Measurements from ENCODE around the gene TMEM238L.

The TMEM238L gene

DNA sequence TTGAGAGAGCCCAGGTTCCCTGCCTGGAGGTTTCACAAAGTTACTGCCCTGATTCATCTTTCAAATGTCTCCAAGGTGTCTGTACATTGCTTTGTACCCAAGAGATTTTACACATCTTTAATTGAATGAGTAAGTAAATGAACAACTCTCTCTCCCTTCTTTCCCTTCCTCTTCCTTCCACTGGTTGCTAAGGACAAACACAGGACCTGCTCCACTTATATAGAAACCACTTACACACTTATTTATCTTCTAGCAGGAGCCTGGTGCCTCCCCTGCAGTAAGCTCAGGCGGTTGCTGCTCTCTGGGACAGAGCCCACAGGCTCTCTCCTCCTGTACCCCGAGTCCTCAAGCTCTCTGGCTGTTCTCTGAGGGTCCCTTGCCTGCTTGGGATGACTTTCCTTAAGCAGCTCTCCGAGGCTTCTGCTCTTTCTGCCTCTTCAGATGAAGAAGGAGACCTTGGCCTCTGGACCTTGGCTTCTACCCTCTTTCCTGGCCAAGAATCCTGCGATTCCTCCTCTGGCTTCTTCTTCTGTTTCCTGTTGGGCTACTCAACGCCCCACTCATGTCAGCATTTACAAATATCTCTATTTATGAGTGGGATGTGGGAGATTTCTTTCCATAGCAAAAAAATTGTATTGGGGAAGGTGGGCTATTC, 24.1 kb upstream of the TMEM238L start:
- H3K4me1 ChIP-seq (ENCODE audit: insufficient read depth, low read length): peaks cover 15% of the 10 kb centered on the region; the same call in 1 of the 2 replicates
- H3K27ac ChIP-seq (ENCODE audit: low read depth, low read length): no peak overlapping the region
- H3K9ac ChIP-seq (ENCODE audit: low read depth, low read length): no peak overlapping the region
- no peaks in the 10 kb centered on the region for H3K9me3 ChIP-seq (ENCODE audit: insufficient read depth, low read depth, low read length)
- no peak overlapping the region for H3K4me3 ChIP-seq (ENCODE audit: low read length)
- no peaks in the 10 kb centered on the region for H3K27me3 ChIP-seq (ENCODE audit: insufficient read depth, low read length)
- no peaks in the 10 kb centered on the region for H3K36me3 ChIP-seq (ENCODE audit: insufficient read depth, low read length)
- 90% methylated on average over 4 of the region's 5 CpGs for WGBS

DNA sequence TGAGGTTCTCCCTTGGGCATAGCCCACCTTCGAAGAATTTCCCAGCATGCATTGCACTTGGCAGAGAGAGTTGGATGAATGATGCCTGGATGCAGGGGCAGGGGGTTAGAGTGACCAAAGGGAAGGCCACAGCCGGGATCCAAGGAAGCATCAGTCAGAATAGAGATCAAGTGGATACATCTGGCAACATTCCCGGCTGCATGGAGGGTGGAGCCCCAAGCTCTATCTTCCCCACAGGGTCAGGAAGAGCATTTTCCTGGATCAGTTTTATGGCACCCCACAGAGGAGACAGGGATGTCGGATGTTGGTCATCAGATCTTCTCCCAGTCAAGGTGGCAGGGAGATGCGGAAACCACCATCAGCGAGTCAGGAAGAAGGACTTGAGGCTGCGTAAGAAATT, 21.0 kb upstream of the TMEM238L start:
- Histone ChIP-seq H3K27me3 (ENCODE audit: insufficient read depth, low read length) (no peaks in the 10 kb centered on the region), H3K9me3 (ENCODE audit: insufficient read depth, low read depth, low read length) (no peaks in the 10 kb centered on the region), H3K4me3 (ENCODE audit: low read length) (no peak overlapping the region), H3K9ac (ENCODE audit: low read depth, low read length) (no peak overlapping the region), H3K27ac (ENCODE audit: low read depth, low read length) (no peak overlapping the region), H3K36me3 (ENCODE audit: insufficient read depth, low read length) (no peaks in the 10 kb centered on the region), H3K4me1 (ENCODE audit: insufficient read depth, low read length) (peaks cover 15% of the 10 kb centered on the region; the same call in 1 of the 2 replicates)
- 97% methylated on average over 7 of the region's 7 CpGs for WGBS

DNA sequence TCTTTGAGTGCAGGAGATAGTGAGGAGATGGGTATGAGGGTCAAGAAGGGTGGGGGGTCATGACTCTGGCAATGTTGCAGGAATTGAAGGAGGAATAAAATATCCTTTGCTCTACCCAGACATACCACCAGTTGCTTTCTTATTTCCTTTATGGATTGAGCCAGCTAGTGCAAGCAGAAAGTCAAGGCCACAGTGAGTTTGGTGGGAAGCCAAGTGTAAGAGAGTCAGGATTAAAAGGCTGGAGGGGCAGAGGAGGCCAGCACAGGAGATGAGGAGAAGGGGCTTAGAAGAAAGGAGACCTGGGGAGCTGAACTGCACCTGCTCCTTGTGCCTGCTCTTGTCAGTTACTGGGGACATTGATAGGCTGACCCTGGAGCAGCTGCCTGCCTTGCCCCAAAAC, 17.9 kb upstream of the TMEM238L start:
- Histone ChIP-seq H3K4me1 (ENCODE audit: insufficient read depth, low read length) (no peaks in the 10 kb centered on the region), H3K27ac (ENCODE audit: low read depth, low read length) (no peak overlapping the region), H3K4me3 (ENCODE audit: low read length) (no peak overlapping the region), H3K9ac (ENCODE audit: low read depth, low read length) (no peak overlapping the region), H3K27me3 (ENCODE audit: insufficient read depth, low read length) (no peaks in the 10 kb centered on the region), H3K36me3 (ENCODE audit: insufficient read depth, low read length) (no peaks in the 10 kb centered on the region), H3K9me3 (ENCODE audit: insufficient read depth, low read depth, low read length) (no peaks in the 10 kb centered on the region)

DNA sequence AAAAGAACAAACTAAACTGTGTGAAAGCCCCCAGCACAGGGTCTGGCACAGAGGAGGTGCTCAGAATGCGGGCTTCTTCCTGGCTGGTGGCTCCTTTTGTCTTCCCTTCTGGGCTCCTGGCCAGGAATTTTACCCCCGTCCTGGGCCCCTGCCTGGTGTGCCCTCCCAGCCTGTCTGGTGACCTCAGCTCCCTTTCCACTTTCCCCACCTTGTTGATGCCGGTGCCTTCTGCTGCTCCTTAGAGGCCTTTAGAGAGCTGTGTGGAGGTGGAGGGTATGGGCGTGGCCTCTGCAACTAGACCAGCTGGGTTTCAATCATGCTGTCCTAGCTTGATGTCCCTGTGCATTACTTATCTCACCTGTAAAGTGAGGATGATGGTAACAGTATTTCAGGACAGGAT, 17.2 kb upstream of the TMEM238L start:
- Histone ChIP-seq H3K9me3 (ENCODE audit: insufficient read depth, low read depth, low read length) (no peaks in the 10 kb centered on the region), H3K9ac (ENCODE audit: low read depth, low read length) (no peak overlapping the region), H3K36me3 (ENCODE audit: insufficient read depth, low read length) (no peaks in the 10 kb centered on the region), H3K27me3 (ENCODE audit: insufficient read depth, low read length) (no peaks in the 10 kb centered on the region), H3K27ac (ENCODE audit: low read depth, low read length) (no peak overlapping the region), H3K4me3 (ENCODE audit: low read length) (no peak overlapping the region), H3K4me1 (ENCODE audit: insufficient read depth, low read length) (no peaks in the 10 kb centered on the region)
- WGBS: 67% methylated on average over 3 of the region's 4 CpGs

GRCh38 chr17:10815319-10815718, 11.4 kb upstream of the TMEM238L start:
- no peaks in the 10 kb centered on the region for H3K9me3 ChIP-seq (ENCODE audit: insufficient read depth, low read depth, low read length)
- WGBS: 89% methylated on average over 5 of the region's 5 CpGs
- H3K9ac ChIP-seq (ENCODE audit: low read depth, low read length): no peak overlapping the region
- H3K27me3 ChIP-seq (ENCODE audit: insufficient read depth, low read length): no peaks in the 10 kb centered on the region
- H3K4me1 ChIP-seq (ENCODE audit: insufficient read depth, low read length): no peaks in the 10 kb centered on the region
- H3K4me3 ChIP-seq (ENCODE audit: low read length): no peak overlapping the region
- H3K36me3 ChIP-seq (ENCODE audit: insufficient read depth, low read length): no peaks in the 10 kb centered on the region
- no peak overlapping the region for H3K27ac ChIP-seq (ENCODE audit: low read depth, low read length)

DNA sequence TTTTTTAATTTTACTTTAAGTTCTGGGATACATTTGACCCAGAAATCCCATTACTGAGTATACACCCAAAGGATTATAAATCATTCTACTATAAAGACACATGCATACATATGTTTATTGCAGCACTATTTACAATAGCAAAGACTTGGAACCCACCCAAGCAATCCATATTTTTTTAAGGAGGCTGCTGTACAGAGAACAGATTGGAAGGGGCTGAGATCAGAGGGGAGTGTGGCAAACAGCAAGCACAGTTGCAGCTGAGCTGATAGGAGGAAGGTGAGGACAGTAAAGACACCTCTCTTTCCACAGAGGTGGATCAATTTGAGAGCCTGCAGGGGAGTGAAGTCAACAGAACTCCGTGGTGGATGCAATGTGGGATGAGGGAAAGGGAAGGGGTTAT, 10.2 kb upstream of the TMEM238L start:
- Histone ChIP-seq H3K27ac (ENCODE audit: low read depth, low read length) (no peak overlapping the region), H3K9me3 (ENCODE audit: insufficient read depth, low read depth, low read length) (no peaks in the 10 kb centered on the region), H3K9ac (ENCODE audit: low read depth, low read length) (no peak overlapping the region), H3K4me1 (ENCODE audit: insufficient read depth, low read length) (no peaks in the 10 kb centered on the region), H3K4me3 (ENCODE audit: low read length) (no peak overlapping the region), H3K27me3 (ENCODE audit: insufficient read depth, low read length) (no peaks in the 10 kb centered on the region), H3K36me3 (ENCODE audit: insufficient read depth, low read length) (no peaks in the 10 kb centered on the region)
- WGBS: 100% methylated on average over 1 of the region's 1 CpG

- Histone ChIP-seq H3K9me3 (ENCODE audit: insufficient read depth, low read depth, low read length) (no peaks in the 10 kb centered on the region), H3K9ac (ENCODE audit: low read depth, low read length) (no peak overlapping the region), H3K27ac (ENCODE audit: low read depth, low read length) (no peak overlapping the region), H3K4me1 (ENCODE audit: insufficient read depth, low read length) (no peaks in the 10 kb centered on the region), H3K27me3 (ENCODE audit: insufficient read depth, low read length) (no peaks in the 10 kb centered on the region), H3K4me3 (ENCODE audit: low read length) (no peak overlapping the region), H3K36me3 (ENCODE audit: insufficient read depth, low read length) (no peaks in the 10 kb centered on the region)
- WGBS: 96% methylated on average over 5 of the region's 5 CpGs
Observed at GRCh38 chr17:10812674-10813073, 8.8 kb upstream of the TMEM238L start.

- 93% methylated on average over 4 of the region's 4 CpGs for WGBS
- Histone ChIP-seq H3K4me1 (ENCODE audit: insufficient read depth, low read length) (peaks cover 4% of the 10 kb centered on the region; the same call in 1 of the 2 replicates), H3K4me3 (ENCODE audit: low read length) (no peak overlapping the region), H3K27me3 (ENCODE audit: insufficient read depth, low read length) (no peaks in the 10 kb centered on the region), H3K27ac (ENCODE audit: low read depth, low read length) (no peak overlapping the region), H3K9ac (ENCODE audit: low read depth, low read length) (no peak overlapping the region), H3K36me3 (ENCODE audit: insufficient read depth, low read length) (no peaks in the 10 kb centered on the region), H3K9me3 (ENCODE audit: insufficient read depth, low read depth, low read length) (no peaks in the 10 kb centered on the region)
Observed at GRCh38 chr17:10809605-10810004, 5.7 kb upstream of the TMEM238L start.

DNA sequence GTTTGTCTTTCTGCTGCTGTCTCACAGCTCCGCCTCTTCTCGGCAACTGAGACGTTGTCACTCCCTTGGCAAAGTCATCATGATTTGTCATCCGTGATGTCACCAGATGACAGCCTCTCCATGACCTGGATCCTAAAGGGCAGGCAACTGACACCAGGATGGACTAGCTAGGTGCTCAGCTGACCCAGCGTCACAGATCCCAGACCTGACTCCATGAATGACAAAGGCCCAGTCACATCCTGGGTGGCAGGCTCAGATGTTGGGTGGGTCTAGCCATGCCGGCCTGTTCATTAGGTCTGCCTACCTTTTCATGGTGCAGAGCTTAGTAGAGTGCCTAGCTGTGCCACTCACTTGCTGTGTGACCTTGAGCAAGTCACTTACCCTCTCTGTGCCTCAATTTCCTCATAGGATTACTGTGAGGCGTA, 3.8 kb upstream of the TMEM238L start:
- 82% methylated on average over 7 of the region's 7 CpGs for WGBS

GRCh38 chr17:10806545-10807262, 2.8 kb upstream of the TMEM238L start:
- Histone ChIP-seq H3K27ac (ENCODE audit: low read depth, low read length) (no peak overlapping the region), H3K36me3 (ENCODE audit: insufficient read depth, low read length) (no peaks in the 10 kb centered on the region), H3K9ac (ENCODE audit: low read depth, low read length) (no peak overlapping the region), H3K4me3 (ENCODE audit: low read length) (no peak overlapping the region), H3K4me1 (ENCODE audit: insufficient read depth, low read length) (peaks cover 4% of the 10 kb centered on the region; the same call in 1 of the 2 replicates), H3K27me3 (ENCODE audit: insufficient read depth, low read length) (no peaks in the 10 kb centered on the region), H3K9me3 (ENCODE audit: insufficient read depth, low read depth, low read length) (no peaks in the 10 kb centered on the region)
- WGBS: 81% methylated on average over 8 of the region's 9 CpGs

More for the DNA sequence above, 3.8 kb upstream of the TMEM238L start:
- Histone ChIP-seq H3K9me3 (ENCODE audit: insufficient read depth, low read depth, low read length) (no peaks in the 10 kb centered on the region), H3K36me3 (ENCODE audit: insufficient read depth, low read length) (no peaks in the 10 kb centered on the region), H3K27ac (ENCODE audit: low read depth, low read length) (no peak overlapping the region), H3K4me3 (ENCODE audit: low read length) (no peak overlapping the region), H3K4me1 (ENCODE audit: insufficient read depth, low read length) (peaks cover 4% of the 10 kb centered on the region; the same call in 1 of the 2 replicates), H3K9ac (ENCODE audit: low read depth, low read length) (no peak overlapping the region), H3K27me3 (ENCODE audit: insufficient read depth, low read length) (no peaks in the 10 kb centered on the region)

DNA sequence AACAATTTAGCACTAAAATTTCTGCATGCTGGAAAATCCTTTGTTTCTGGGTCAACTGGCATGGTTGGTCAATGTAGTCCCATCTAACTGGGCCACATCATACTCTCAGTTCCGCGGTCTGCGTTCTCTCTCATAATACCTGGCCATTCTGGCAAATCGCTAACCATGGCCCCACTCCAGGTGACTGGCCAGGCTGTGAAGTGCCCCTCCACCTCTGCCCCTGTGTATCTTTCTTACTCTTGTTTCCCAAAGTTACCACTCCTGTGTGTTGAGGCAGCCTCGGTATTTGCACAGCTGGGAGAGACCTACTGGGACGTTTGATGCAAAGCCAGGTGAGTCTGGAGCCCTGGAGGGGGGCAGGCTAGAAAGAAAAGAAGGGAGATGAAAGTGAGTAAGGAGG, 2.0 kb upstream of the TMEM238L start:
- Histone ChIP-seq H3K4me1 (ENCODE audit: insufficient read depth, low read length) (peaks cover 4% of the 10 kb centered on the region; the same call in 1 of the 2 replicates), H3K9ac (ENCODE audit: low read depth, low read length) (no peak overlapping the region), H3K27me3 (ENCODE audit: insufficient read depth, low read length) (no peaks in the 10 kb centered on the region), H3K36me3 (ENCODE audit: insufficient read depth, low read length) (no peaks in the 10 kb centered on the region), H3K4me3 (ENCODE audit: low read length) (no peak overlapping the region), H3K9me3 (ENCODE audit: insufficient read depth, low read depth, low read length) (no peaks in the 10 kb centered on the region), H3K27ac (ENCODE audit: low read depth, low read length) (no peak overlapping the region)
- WGBS: 92% methylated on average over 6 of the region's 6 CpGs
